GM10266 (cell line): Measurements from ENCODE around the gene DNAH14.

Experiments
- DNase-seq: peaks from one replicate; pipeline ENCODE4 v3.0.0; 2012; ENCODE audit errors: extremely low spot score
- CTCF ChIP-seq: IDR thresholded peaks from 2 replicates; pipeline ENCODE4 v1.5.1; 2012; ENCODE audit warnings: mild to moderate bottlenecking, low read depth; ENCODE audit not compliant: control insufficient read depth, insufficient read depth; ENCODE audit errors: missing control alignments

Gene DNAH14

DNA sequence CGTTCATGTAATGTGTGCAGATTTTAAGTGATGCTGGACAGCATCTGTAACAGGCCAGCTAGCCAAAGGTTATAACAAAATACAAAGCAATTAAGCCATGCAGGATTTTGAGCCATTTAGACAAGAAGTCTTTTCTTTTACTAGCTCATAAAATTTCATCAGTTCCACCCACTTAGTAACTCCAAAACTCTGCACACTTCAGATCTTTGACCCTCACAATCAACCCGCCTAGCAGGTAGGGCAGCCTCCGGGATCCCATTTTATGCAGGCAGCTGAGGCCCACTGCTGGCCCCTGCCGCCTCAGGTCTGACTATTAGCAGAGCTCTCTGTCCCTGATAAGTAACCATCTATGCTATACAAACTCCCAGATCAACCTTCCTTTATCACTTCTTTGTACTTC, 489.1 kb downstream of the DNAH14 start:
- no peak for DNase-seq

GRCh38 chr1:225422031-225422605, 492.6 kb downstream of the DNAH14 start:
- no peak for DNase-seq
- TF ChIP-seq CTCF = no peak

More for the DNA sequence above, 489.1 kb downstream of the DNAH14 start:
- no peak for TF ChIP-seq CTCF

DNA sequence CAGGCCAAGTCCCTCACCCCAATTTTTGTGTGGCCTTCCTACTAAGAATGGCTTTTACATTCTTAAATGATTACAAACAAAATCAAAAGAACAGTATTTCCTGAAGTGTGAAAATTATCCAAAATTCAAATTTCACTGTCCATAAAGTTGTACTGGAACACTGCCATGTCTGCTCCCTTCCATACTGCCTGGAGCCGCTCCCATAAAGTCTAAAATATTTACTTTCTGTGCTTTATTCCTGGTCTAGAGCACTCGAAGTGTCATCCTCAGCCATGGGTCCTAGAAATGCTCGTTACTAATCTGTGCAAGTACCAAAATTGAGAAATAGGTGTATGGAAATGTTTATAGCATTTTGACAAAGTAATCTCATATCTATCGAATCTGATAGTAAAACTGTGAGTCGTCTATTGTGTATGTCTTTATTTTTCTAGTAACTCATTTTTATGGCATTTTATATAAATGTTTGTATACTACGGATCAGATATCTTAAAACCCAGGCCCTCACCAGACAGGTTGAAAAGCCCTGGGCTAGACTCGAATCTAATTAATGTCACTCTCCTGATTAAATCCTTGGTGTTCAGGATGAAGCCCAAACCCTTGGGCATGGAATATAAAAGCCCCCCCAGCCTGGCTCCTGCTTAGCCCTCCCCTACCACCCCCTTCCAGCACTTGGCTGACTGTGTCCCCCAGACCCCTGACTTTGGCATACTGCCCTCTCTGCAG, 493.5 kb downstream of the DNAH14 start:
- no peak for TF ChIP-seq CTCF
- DNase-seq = no peak

- TF ChIP-seq CTCF = no peak
- DNase-seq = no peak
Observed at GRCh38 chr1:225423518-225423855, 494.0 kb downstream of the DNAH14 start.

DNA sequence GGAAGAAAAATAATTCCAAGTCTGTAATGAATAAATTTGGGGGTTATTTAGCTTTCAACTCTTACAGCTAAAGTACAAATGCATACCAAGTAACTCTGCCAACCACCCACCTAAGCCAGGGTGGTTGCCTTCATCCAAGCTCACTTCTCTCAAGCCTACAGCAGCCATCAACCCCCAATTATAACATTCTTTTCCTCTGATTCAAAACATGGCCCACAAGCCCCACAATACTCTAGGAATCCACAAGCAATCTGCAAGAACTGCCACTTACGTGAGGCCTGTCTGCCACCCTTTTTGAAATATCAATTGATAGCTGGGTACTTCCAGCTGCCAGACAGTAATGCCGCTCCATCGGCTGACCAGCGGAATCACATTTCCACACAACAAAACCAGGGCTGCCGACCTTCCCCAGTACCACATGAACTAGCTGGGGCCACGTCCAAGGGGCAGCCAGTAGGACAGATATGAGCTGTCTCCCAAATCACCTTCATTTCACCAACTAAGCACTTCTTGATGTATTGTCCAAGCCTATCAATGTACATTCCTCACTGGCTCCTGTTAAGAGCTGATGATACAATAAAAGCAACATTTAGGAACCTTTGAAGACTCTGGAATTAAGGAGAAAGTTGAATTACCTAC, 495.2 kb downstream of the DNAH14 start:
- no peak for TF ChIP-seq CTCF
- DNase-seq = no peak

GRCh38 chr1:225425201-225425786, 495.8 kb downstream of the DNAH14 start:
- DNase-seq = no peak
- no peak for TF ChIP-seq CTCF
